Glutamatergic neuron (in vitro differentiated cells): ENCODE data around the gene COX7A2L. TPM values are rescaled to one million over a fixed set of nuclear protein-coding genes. Genes with fewer than 3 reads are reported as not detected.

Experiments
- DNase-seq: peaks from one replicate; pipeline ENCODE4 v3.0.0; 2022
- H3K27ac Mint-ChIP-seq: one replicate; pipeline ENCODE4 v1.8.0; 2020; ENCODE audit warnings: mild to moderate bottlenecking, mixed read lengths, inconsistent platforms; ENCODE audit not compliant: unreplicated experiment
- H3K27me3 Mint-ChIP-seq: one replicate; pipeline ENCODE4 v1.8.0; 2020; ENCODE audit warnings: mild to moderate bottlenecking, moderate library complexity, mixed read lengths, inconsistent platforms; ENCODE audit not compliant: unreplicated experiment
- H3K36me3 Mint-ChIP-seq: one replicate; pipeline ENCODE4 v1.8.0; 2020; ENCODE audit warnings: mild to moderate bottlenecking, mixed read lengths, inconsistent platforms; ENCODE audit not compliant: unreplicated experiment
- H3K4me1 Mint-ChIP-seq: one replicate; pipeline ENCODE4 v1.8.0; 2020; ENCODE audit warnings: mild to moderate bottlenecking, low read depth, mixed read lengths, inconsistent platforms; ENCODE audit not compliant: unreplicated experiment
- H3K4me3 Mint-ChIP-seq: one replicate; pipeline ENCODE4 v1.8.0; 2020; ENCODE audit warnings: mild to moderate bottlenecking, mixed read lengths, inconsistent platforms; ENCODE audit not compliant: unreplicated experiment
- H3K9me3 Mint-ChIP-seq: one replicate; pipeline ENCODE4 v1.8.0; 2020; ENCODE audit warnings: mild to moderate bottlenecking, moderate library complexity, mixed read lengths, inconsistent platforms; ENCODE audit not compliant: unreplicated experiment
- CTCF ChIP-seq: fragments of 200-600 bp; sonication (generic); IDR thresholded peaks from one replicate; pipeline ENCODE4 v1.5.0; 2021; ENCODE audit not compliant: partially characterized antibody, unreplicated experiment
- total RNA-seq: library from RNA; stranded (reverse); fragmentation: NEBNext Ultra II Directional; extraction: Animal tissue kit (Norgen Biotek cat#: 25700); gene quantifications from one replicate; pipeline ENCODE4 v1.2.1, GENCODE V29; 2021; ENCODE audit not compliant: unreplicated experiment

The COX7A2L gene
- total RNA-seq, 1 donor from 2014 or later, result 98.8 TPM

GRCh38 chr2:42315844-42316470, 45.1 kb downstream of the COX7A2L start:
- TF ChIP-seq CTCF, result no peak
- DNase-seq, result no peak
- Mint-ChIP-seq H3K4me1 (no peaks in the 10 kb centered on the region), H3K36me3 (no peaks in the 10 kb centered on the region), H3K9me3 (peaks cover 3% of the 10 kb centered on the region), H3K4me3 (no peak overlapping the region), H3K27ac (no peak overlapping the region), H3K27me3 (peaks cover 2% of the 10 kb centered on the region)

GRCh38 chr2:42314892-42315468, 46.0 kb downstream of the COX7A2L start:
- Mint-ChIP-seq H3K4me1 (no peaks in the 10 kb centered on the region), H3K27ac (no peak overlapping the region), H3K27me3 (peaks cover 2% of the 10 kb centered on the region), H3K36me3 (no peaks in the 10 kb centered on the region), H3K9me3 (peaks cover 3% of the 10 kb centered on the region), H3K4me3 (no peak overlapping the region)
- no peak for DNase-seq
- no peak for TF ChIP-seq CTCF

DNA sequence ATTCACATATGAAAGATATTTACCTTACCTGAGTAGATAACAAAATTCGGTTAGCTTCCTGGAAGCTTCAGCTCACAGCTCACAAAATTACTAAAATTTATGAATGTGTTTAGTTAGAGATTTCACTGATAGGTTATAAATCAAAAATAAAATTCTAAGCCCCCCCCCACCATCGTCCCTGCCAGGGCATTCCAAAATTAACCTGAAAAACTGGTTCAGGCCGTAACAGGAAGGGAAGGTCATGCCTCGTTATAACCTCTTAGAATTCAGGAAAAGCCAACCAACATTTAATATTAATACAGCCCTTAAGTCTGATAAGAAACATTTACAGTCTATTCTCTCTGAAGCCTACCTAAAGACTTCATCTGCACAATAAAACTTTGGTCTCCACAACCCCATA, 48.9 kb downstream of the COX7A2L start:
- Mint-ChIP-seq H3K27me3 (no peaks in the 10 kb centered on the region), H3K4me1 (no peaks in the 10 kb centered on the region), H3K4me3 (no peak overlapping the region), H3K36me3 (no peaks in the 10 kb centered on the region), H3K27ac (no peak overlapping the region), H3K9me3 (peaks cover 3% of the 10 kb centered on the region)
- TF ChIP-seq CTCF, result no peak
- no peak for DNase-seq

DNA sequence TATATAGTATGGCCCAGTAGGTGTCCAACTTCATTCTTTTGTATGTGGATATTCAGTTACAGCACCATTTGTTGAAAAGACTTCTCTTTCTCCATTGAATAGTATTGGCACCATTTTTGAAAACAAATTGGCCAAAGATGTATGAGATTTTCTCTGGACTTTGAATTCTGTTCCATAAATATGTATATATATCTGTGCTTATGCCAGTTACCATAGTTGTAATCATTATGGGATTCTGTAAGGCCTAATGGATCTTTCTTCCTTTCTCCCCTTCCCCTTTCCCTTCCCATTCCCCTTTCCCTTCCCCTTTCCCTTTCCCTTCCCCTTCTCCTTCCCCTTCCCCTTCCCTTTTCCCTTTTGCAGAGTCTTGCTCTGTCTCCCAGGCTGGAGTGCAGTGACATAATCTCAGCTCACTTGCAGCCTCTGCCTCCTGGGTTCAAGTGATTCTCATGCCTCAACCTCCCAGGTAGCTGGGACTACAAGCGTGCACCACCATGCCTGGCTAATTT, 51.0 kb downstream of the COX7A2L start:
- Mint-ChIP-seq H3K36me3 (no peaks in the 10 kb centered on the region), H3K9me3 (peaks cover 2% of the 10 kb centered on the region), H3K4me3 (no peak overlapping the region), H3K27me3 (no peaks in the 10 kb centered on the region), H3K4me1 (no peaks in the 10 kb centered on the region), H3K27ac (no peak overlapping the region)
- no peak for DNase-seq
- TF ChIP-seq CTCF, result no peak

- H3K9me3 Mint-ChIP-seq, result no peaks in the 10 kb centered on the region
- no peak for TF ChIP-seq CTCF
- H3K27ac Mint-ChIP-seq, result no peak overlapping the region
- H3K4me3 Mint-ChIP-seq, result no peak overlapping the region
- no peak for DNase-seq
- H3K4me1 Mint-ChIP-seq, result no peaks in the 10 kb centered on the region
- H3K36me3 Mint-ChIP-seq, result no peaks in the 10 kb centered on the region
- H3K27me3 Mint-ChIP-seq, result no peaks in the 10 kb centered on the region
Measured at GRCh38 chr2:42309366-42309765, 51.7 kb downstream of the COX7A2L start.
